Stomach smooth muscle (tissue), 2 donors: Measurements from ENCODE around the gene RTN4IP1.
A peak's percentile ranks its signal among the peaks of the same experiment; 100 is the strongest.

Source experiments
- H3K27ac ChIP-seq: one replicate; pipeline ENCODE4 v1.7.0; 2013; ENCODE audit warnings: mild to moderate bottlenecking, low read length, inconsistent platforms
- H3K27me3 ChIP-seq, 2 donors: one replicate each; pipeline ENCODE4 v1.7.0; 2013; ENCODE audit warnings: low read length in 2 of 2; ENCODE audit not compliant: insufficient read depth in 2 of 2, control insufficient read depth in 1 of 2
- H3K36me3 ChIP-seq, 2 donors: one replicate each; pipeline ENCODE4 v1.7.0; 2013; ENCODE audit warnings: low read length in 2 of 2; ENCODE audit not compliant: control insufficient read depth in 2 of 2, insufficient read depth in 2 of 2
- H3K4me1 ChIP-seq: one replicate; pipeline ENCODE4 v1.7.0; 2013; ENCODE audit warnings: low read length; ENCODE audit not compliant: control insufficient read depth, insufficient read depth
- H3K4me3 ChIP-seq, 2 donors: one replicate each; pipeline ENCODE4 v1.7.0; 2013; ENCODE audit warnings: low read length in 2 of 2
- H3K9ac ChIP-seq, 2 donors: one replicate each; pipeline ENCODE4 v1.7.0; 2013; ENCODE audit warnings: low read length in 2 of 2, mild to moderate bottlenecking in 1 of 2
- H3K9me3 ChIP-seq, 2 donors: one replicate each; pipeline ENCODE4 v1.7.0; 2013; ENCODE audit warnings: low read length in 2 of 2; ENCODE audit not compliant: control insufficient read depth in 2 of 2
- donor health status: healthy.
- donor health status: Pancreatic carcinoma.

Gene RTN4IP1

GRCh38 chr6:106629103-106629858 lies at the start of gene RTN4IP1, which contains the start of gene QRSL1:
RTN4IP1 (minus strand) TSS chr6:106629498; CDS start chr6:106629021, 477 bp downstream.
QRSL1 (plus strand) TSS chr6:106629578; CDS start chr6:106629682, 104 bp downstream.
- Histone ChIP-seq H3K27ac (peak within 1 kb of the TSS; percentile 70), H3K4me3 (peak within 1 kb of the TSS; percentile 96 to 100), H3K9me3 (no peaks in the 10 kb centered on the region), H3K9ac (peak within 1 kb of the TSS; percentile 96 to 98), H3K27me3 (no peaks in the 10 kb centered on the region), H3K4me1 (peaks cover 2% of the 10 kb centered on the region), H3K36me3 (no peaks in the 10 kb centered on the region)

- Histone ChIP-seq H3K4me3 (no peak overlapping the region), H3K27me3 (no peaks in the 10 kb centered on the region), H3K4me1 (no peaks in the 10 kb centered on the region), H3K9ac (no peak overlapping the region), H3K36me3 (no peaks in the 10 kb centered on the region), H3K27ac (no peak overlapping the region), H3K9me3 (no peaks in the 10 kb centered on the region)
Observed at GRCh38 chr6:106677282-106677681, 48.0 kb upstream of the RTN4IP1 start.

GRCh38 chr6:106674541-106675229 lies 45.4 kb upstream of the RTN4IP1 start:
- Histone ChIP-seq H3K9ac (no peak overlapping the region), H3K4me1 (no peaks in the 10 kb centered on the region), H3K27me3 (no peaks in the 10 kb centered on the region), H3K9me3 (no peaks in the 10 kb centered on the region), H3K36me3 (no peaks in the 10 kb centered on the region), H3K4me3 (no peak overlapping the region), H3K27ac (no peak overlapping the region)

GRCh38 chr6:106671651-106672050 lies 42.4 kb upstream of the RTN4IP1 start:
- H3K9me3 ChIP-seq, result no peaks in the 10 kb centered on the region
- H3K27me3 ChIP-seq, result no peaks in the 10 kb centered on the region
- peaks cover 0 to 3% of the 10 kb centered on the region in 2 donors for H3K36me3 ChIP-seq
- H3K9ac ChIP-seq, result no peak overlapping the region
- H3K4me1 ChIP-seq, result no peaks in the 10 kb centered on the region
- H3K4me3 ChIP-seq, result no peak overlapping the region
- H3K27ac ChIP-seq, result no peak overlapping the region

- H3K9me3 ChIP-seq, result no peaks in the 10 kb centered on the region
- H3K4me3 ChIP-seq, result no peak overlapping the region
- H3K36me3 ChIP-seq, result peaks cover 4% of the 10 kb centered on the region in 2 donors
- no peaks in the 10 kb centered on the region for H3K4me1 ChIP-seq
- no peaks in the 10 kb centered on the region for H3K27me3 ChIP-seq
- no peak overlapping the region for H3K27ac ChIP-seq
- H3K9ac ChIP-seq, result no peak overlapping the region
Observed at GRCh38 chr6:106670236-106670635, 40.9 kb upstream of the RTN4IP1 start.

- Histone ChIP-seq H3K27me3 (no peaks in the 10 kb centered on the region), H3K4me1 (no peaks in the 10 kb centered on the region), H3K4me3 (no peak overlapping the region), H3K9me3 (no peaks in the 10 kb centered on the region), H3K36me3 (peaks cover 4 to 10% of the 10 kb centered on the region in 2 donors), H3K27ac (no peak overlapping the region), H3K9ac (no peak overlapping the region)
Observed at GRCh38 chr6:106667022-106667402, 37.7 kb upstream of the RTN4IP1 start.

GRCh38 chr6:106666282-106667021 lies 37.2 kb upstream of the RTN4IP1 start:
- Histone ChIP-seq H3K36me3 (peaks cover 4 to 10% of the 10 kb centered on the region in 2 donors), H3K27ac (no peak overlapping the region), H3K9me3 (no peaks in the 10 kb centered on the region), H3K9ac (no peak overlapping the region), H3K4me1 (no peaks in the 10 kb centered on the region), H3K27me3 (no peaks in the 10 kb centered on the region), H3K4me3 (no peak overlapping the region)

GRCh38 chr6:106662458-106662857 lies 33.2 kb upstream of the RTN4IP1 start:
- H3K27me3 ChIP-seq, result no peaks in the 10 kb centered on the region
- H3K27ac ChIP-seq, result no peak overlapping the region
- H3K4me3 ChIP-seq, result no peak overlapping the region
- peaks cover 0 to 3% of the 10 kb centered on the region in 2 donors for H3K9me3 ChIP-seq
- H3K36me3 ChIP-seq, result peaks cover 16 to 17% of the 10 kb centered on the region in 2 donors
- H3K4me1 ChIP-seq, result no peaks in the 10 kb centered on the region
- no peak overlapping the region for H3K9ac ChIP-seq

- Histone ChIP-seq H3K27me3 (no peaks in the 10 kb centered on the region), H3K4me1 (no peaks in the 10 kb centered on the region), H3K9me3 (peaks cover 0 to 3% of the 10 kb centered on the region in 2 donors), H3K4me3 (no peak overlapping the region), H3K36me3 (peaks cover 26 to 27% of the 10 kb centered on the region in 2 donors), H3K27ac (no peak overlapping the region), H3K9ac (no peak overlapping the region)
Observed at GRCh38 chr6:106659859-106660258, 30.6 kb upstream of the RTN4IP1 start.

- Histone ChIP-seq H3K4me1 (no peaks in the 10 kb centered on the region), H3K36me3 (peaks cover 24 to 33% of the 10 kb centered on the region in 2 donors), H3K9ac (no peak overlapping the region), H3K4me3 (no peak overlapping the region), H3K27me3 (no peaks in the 10 kb centered on the region), H3K27ac (no peak overlapping the region), H3K9me3 (peaks cover 0 to 3% of the 10 kb centered on the region in 2 donors)
Observed at GRCh38 chr6:106658469-106658868, 29.2 kb upstream of the RTN4IP1 start.
